Smooth muscle cell (in vitro differentiated cells): ENCODE results near the gene NOC4L. TPM values are rescaled to one million over a fixed set of nuclear protein-coding genes. Genes with fewer than 3 reads are reported as not detected.

ENCODE experiments used
- DNase-seq: peaks from one replicate; lab custom pipeline; 2025; ENCODE audit not compliant: unreplicated experiment; lab: John Stamatoyannopoulos, UW
- H2AFZ ChIP-seq: fragments of 200-600 bp; sonication (generic); 2 replicates; pipeline ENCODE4 v1.6.0; 2016; ENCODE audit warnings: antibody characterized with exemption, low read depth, mild to moderate bottlenecking
- H3F3A ChIP-seq: fragments of 200-600 bp; sonication (generic); 2 replicates; pipeline ENCODE4 v1.6.0; 2017; ENCODE audit warnings: antibody characterized with exemption, low read depth
- H3K27ac ChIP-seq: fragments of 200-600 bp; sonication (generic); 2 replicates; pipeline ENCODE4 v1.5.1; 2016; ENCODE audit warnings: low read depth, mild to moderate bottlenecking
- H3K27me3 ChIP-seq: fragments of 200-600 bp; sonication (generic); 2 replicates; pipeline ENCODE4 v1.6.1; 2016; ENCODE audit warnings: low read depth, mild to moderate bottlenecking
- H3K36me3 ChIP-seq: fragments of 200-600 bp; sonication (generic); 2 replicates; pipeline ENCODE4 v1.5.1; 2016; ENCODE audit warnings: low read depth
- H3K4me1 ChIP-seq: fragments of 200-600 bp; sonication (generic); 2 replicates; pipeline ENCODE4 v1.5.1; 2016; ENCODE audit warnings: low read depth
- H3K4me2 ChIP-seq: fragments of 200-600 bp; sonication (generic); 2 replicates; pipeline ENCODE4 v1.6.0; 2016; ENCODE audit warnings: mild to moderate bottlenecking
- H3K4me3 ChIP-seq: fragments of 200-600 bp; sonication (generic); 2 replicates; pipeline ENCODE4 v1.5.1; 2016; ENCODE audit warnings: mild to moderate bottlenecking
- H3K79me2 ChIP-seq: fragments of 200-600 bp; sonication (generic); 2 replicates; pipeline ENCODE4 v1.6.0; 2016; ENCODE audit warnings: low read depth, mild to moderate bottlenecking
- H3K9ac ChIP-seq: fragments of 200-600 bp; sonication (generic); 2 replicates; pipeline ENCODE4 v1.6.0; 2016; ENCODE audit warnings: low read depth
- H3K9me3 ChIP-seq: fragments of 200-600 bp; sonication (generic); replicated peaks from 2 replicates; pipeline ENCODE4 v1.5.1; 2016; ENCODE audit warnings: low read depth
- H4K20me1 ChIP-seq: fragments of 200-600 bp; sonication (generic); 2 replicates; pipeline ENCODE4 v1.6.0; 2016; ENCODE audit warnings: low read depth
- CTCF ChIP-seq: fragments of 200-600 bp; sonication (generic); IDR thresholded peaks from 2 replicates; pipeline ENCODE4 v1.5.1; 2017; ENCODE audit warnings: borderline replicate concordance, mild to moderate bottlenecking, antibody characterized with exemption; ENCODE audit not compliant: insufficient read depth, poor library complexity, severe bottlenecking
- WGBS: methylation state at CpG from one replicate; pipeline ENCODE4 v1.1.7; 2016; ENCODE audit warnings: low lambda C conversion rate; 5-methylcytosine and 5-hydroxymethylcytosine counted together
- polyA plus RNA-seq: library from polyadenylated mRNA; unstranded; fragments of >200 nt; fragmentation: Nextera tagmentation; extraction: Ambion mirVana; gene quantifications from 2 replicates; pipeline ENCODE4 v1.2.1, GENCODE V29; 2016
- total RNA-seq: library from RNA; depleted of rRNA; stranded (reverse); fragments of >200 nt; gene quantifications from 2 replicates; pipeline ENCODE4 v1.2.3, GENCODE V29; 2014

Gene NOC4L
- total and polyA plus RNA-seq, 2 experiments from 2014 or later, result 9.8 to 39.9 TPM

- Histone ChIP-seq H3K4me3 (no peak overlapping the region), H3K9ac (no peak overlapping the region), H3F3A (no peaks in the 10 kb centered on the region), H3K27me3 (no peaks in the 10 kb centered on the region), H3K79me2 (peaks cover 3% of the 10 kb centered on the region), H3K27ac (no peak overlapping the region), H3K4me1 (no peaks in the 10 kb centered on the region), H3K36me3 (no peaks in the 10 kb centered on the region), H3K4me2 (no peak overlapping the region), H4K20me1 (peaks cover 31% of the 10 kb centered on the region), H3K9me3 (no peaks in the 10 kb centered on the region), H2AFZ (no peak overlapping the region)
- WGBS, result 100% methylated on average over 3 of the region's 3 CpGs
- DNase-seq, result no peak
- no peak for TF ChIP-seq CTCF
Measured at GRCh38 chr12:132110677-132111076, 33.6 kb upstream of the NOC4L start.

GRCh38 chr12:132111654-132112304 lies 32.5 kb upstream of the NOC4L start:
- H2AFZ ChIP-seq, result no peak overlapping the region
- no peak overlapping the region for H3K4me3 ChIP-seq
- H3K4me1 ChIP-seq, result no peaks in the 10 kb centered on the region
- no peaks in the 10 kb centered on the region for H3K27me3 ChIP-seq
- no peak overlapping the region for H3K4me2 ChIP-seq
- H3K27ac ChIP-seq, result no peak overlapping the region
- peaks cover 20% of the 10 kb centered on the region for H4K20me1 ChIP-seq
- no peaks in the 10 kb centered on the region for H3K36me3 ChIP-seq
- H3K9me3 ChIP-seq, result no peaks in the 10 kb centered on the region
- no peak overlapping the region for H3K9ac ChIP-seq
- TF ChIP-seq CTCF, result no peak
- H3F3A ChIP-seq, result no peaks in the 10 kb centered on the region
- peaks cover under 1% of the 10 kb centered on the region for H3K79me2 ChIP-seq
- WGBS, result 97% methylated on average over 19 of the region's 19 CpGs
- DNase-seq, result no peak

GRCh38 chr12:132114667-132115066 lies 29.6 kb upstream of the NOC4L start:
- no peaks in the 10 kb centered on the region for H3K36me3 ChIP-seq
- no peak for TF ChIP-seq CTCF
- no peaks in the 10 kb centered on the region for H3K27me3 ChIP-seq

GRCh38 chr12:132115500-132115899 lies 28.8 kb upstream of the NOC4L start:
- Histone ChIP-seq H3K4me3 (no peak overlapping the region), H3K36me3 (no peaks in the 10 kb centered on the region), H3K4me1 (no peaks in the 10 kb centered on the region), H3K9ac (no peak overlapping the region), H2AFZ (no peak overlapping the region), H3K27ac (no peak overlapping the region), H3K79me2 (no peaks in the 10 kb centered on the region), H3K9me3 (no peaks in the 10 kb centered on the region), H3K4me2 (no peak overlapping the region), H3K27me3 (no peaks in the 10 kb centered on the region), H3F3A (no peaks in the 10 kb centered on the region), H4K20me1 (no peaks in the 10 kb centered on the region)
- TF ChIP-seq CTCF, result no peak
- 98% methylated on average over 9 of the region's 9 CpGs for WGBS
- DNase-seq, result no peak

More at GRCh38 chr12:132114667-132115066, 29.6 kb upstream of the NOC4L start:
- no peak overlapping the region for H3K27ac ChIP-seq
- DNase-seq, result no peak
- no peak overlapping the region for H3K4me2 ChIP-seq
- no peak overlapping the region for H3K4me3 ChIP-seq
- 98% methylated on average over 6 of the region's 6 CpGs for WGBS
- H3F3A ChIP-seq, result no peaks in the 10 kb centered on the region
- H3K9me3 ChIP-seq, result no peaks in the 10 kb centered on the region
- no peaks in the 10 kb centered on the region for H3K79me2 ChIP-seq
- H4K20me1 ChIP-seq, result no peaks in the 10 kb centered on the region
- no peak overlapping the region for H3K9ac ChIP-seq
- no peaks in the 10 kb centered on the region for H3K4me1 ChIP-seq
- no peak overlapping the region for H2AFZ ChIP-seq
